Measurements from ENCODE around the gene SYNPR. TPM values are rescaled to one million over a fixed set of nuclear protein-coding genes. Genes with fewer than 3 reads are reported as not detected.

Gene SYNPR
- total RNA-seq, 2 experiments from 2014 or later, result not detected

- intact Hi-C loops (cut with DNase I, micrococcal nuclease), result no loop called here
- Histone ChIP-seq H3K4me3 (ENCODE audit: low read length) (no peak overlapping the region), H3K4me1 (ENCODE audit: insufficient read depth, low read length) (no peaks in the 10 kb centered on the region), H3K9me3 (ENCODE audit: control insufficient read depth in 1 of 2, insufficient read depth in 1 of 2, low read length in 2 of 2) (no peaks in the 10 kb centered on the region), H3K36me3 (ENCODE audit: insufficient read depth, low read length) (no peaks in the 10 kb centered on the region), H3K27me3 (ENCODE audit: control insufficient read depth in 1 of 2, insufficient read depth in 2 of 2, low read length in 2 of 2) (no peaks in the 10 kb centered on the region), H3K27ac (ENCODE audit: low read depth in 1 of 2, low read length in 2 of 2) (no peak overlapping the region)
- CTCF ChIA-PET, result no interaction called here
- no peak overlapping the region for H3K27ac Mint-ChIP-seq
- H3K4me1 Mint-ChIP-seq (ENCODE audit: low read depth), result no peaks in the 10 kb centered on the region
- H3K9me3 Mint-ChIP-seq, result no peaks in the 10 kb centered on the region
- peaks cover 17% of the 10 kb centered on the region for H3K27me3 Mint-ChIP-seq
- POLR2A ChIA-PET, result no interaction called here
- ATAC-seq (ENCODE audit: poor library complexity) (no peak), DNase-seq (no peak)
- TF ChIP-seq, protein P1, sequence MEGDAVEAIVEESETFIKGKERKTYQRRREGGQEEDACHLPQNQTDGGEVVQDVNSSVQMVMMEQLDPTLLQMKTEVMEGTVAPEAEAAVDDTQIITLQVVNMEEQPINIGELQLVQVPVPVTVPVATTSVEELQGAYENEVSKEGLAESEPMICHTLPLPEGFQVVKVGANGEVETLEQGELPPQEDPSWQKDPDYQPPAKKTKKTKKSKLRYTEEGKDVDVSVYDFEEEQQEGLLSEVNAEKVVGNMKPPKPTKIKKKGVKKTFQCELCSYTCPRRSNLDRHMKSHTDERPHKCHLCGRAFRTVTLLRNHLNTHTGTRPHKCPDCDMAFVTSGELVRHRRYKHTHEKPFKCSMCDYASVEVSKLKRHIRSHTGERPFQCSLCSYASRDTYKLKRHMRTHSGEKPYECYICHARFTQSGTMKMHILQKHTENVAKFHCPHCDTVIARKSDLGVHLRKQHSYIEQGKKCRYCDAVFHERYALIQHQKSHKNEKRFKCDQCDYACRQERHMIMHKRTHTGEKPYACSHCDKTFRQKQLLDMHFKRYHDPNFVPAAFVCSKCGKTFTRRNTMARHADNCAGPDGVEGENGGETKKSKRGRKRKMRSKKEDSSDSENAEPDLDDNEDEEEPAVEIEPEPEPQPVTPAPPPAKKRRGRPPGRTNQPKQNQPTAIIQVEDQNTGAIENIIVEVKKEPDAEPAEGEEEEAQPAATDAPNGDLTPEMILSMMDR (IDR thresholded peaks at IDR 0.05), result no peak
- H3K36me3 Mint-ChIP-seq (ENCODE audit: low read depth), result no peaks in the 10 kb centered on the region
- H3K4me3 Mint-ChIP-seq, result no peak overlapping the region
These were observed 86.4 kb downstream of the SYNPR start for GRCh38 chr3:63364495-63364894.

- ATAC-seq (ENCODE audit: poor library complexity) (no peak), DNase-seq (no peak)
- H3K4me1 Mint-ChIP-seq (ENCODE audit: low read depth), result no peaks in the 10 kb centered on the region
- ChIA-PET POLR2A (no interaction called here), CTCF (no interaction called here)
- peaks cover 17% of the 10 kb centered on the region for H3K27me3 Mint-ChIP-seq
- H3K27me3 ChIP-seq (ENCODE audit: control insufficient read depth in 1 of 2, insufficient read depth in 2 of 2, low read length in 2 of 2), result no peaks in the 10 kb centered on the region
- H3K9me3 ChIP-seq (ENCODE audit: control insufficient read depth in 1 of 2, insufficient read depth in 1 of 2, low read length in 2 of 2), result no peaks in the 10 kb centered on the region
- H3K27ac Mint-ChIP-seq, result no peak overlapping the region
- H3K9me3 Mint-ChIP-seq, result no peaks in the 10 kb centered on the region
- intact Hi-C loops (cut with DNase I, micrococcal nuclease), result no loop called here
- H3K4me3 ChIP-seq (ENCODE audit: low read length), result no peak overlapping the region
- H3K4me1 ChIP-seq (ENCODE audit: insufficient read depth, low read length), result no peaks in the 10 kb centered on the region
- no peak overlapping the region for H3K27ac ChIP-seq (ENCODE audit: low read depth in 1 of 2, low read length in 2 of 2)
- H3K36me3 ChIP-seq (ENCODE audit: insufficient read depth, low read length), result no peaks in the 10 kb centered on the region
- TF ChIP-seq, protein P1 (IDR thresholded peaks at IDR 0.05), result no peak
- H3K36me3 Mint-ChIP-seq (ENCODE audit: low read depth), result no peaks in the 10 kb centered on the region
- no peak overlapping the region for H3K4me3 Mint-ChIP-seq
These were observed 86.8 kb downstream of the SYNPR start for GRCh38 chr3:63364910-63365309.

DNA sequence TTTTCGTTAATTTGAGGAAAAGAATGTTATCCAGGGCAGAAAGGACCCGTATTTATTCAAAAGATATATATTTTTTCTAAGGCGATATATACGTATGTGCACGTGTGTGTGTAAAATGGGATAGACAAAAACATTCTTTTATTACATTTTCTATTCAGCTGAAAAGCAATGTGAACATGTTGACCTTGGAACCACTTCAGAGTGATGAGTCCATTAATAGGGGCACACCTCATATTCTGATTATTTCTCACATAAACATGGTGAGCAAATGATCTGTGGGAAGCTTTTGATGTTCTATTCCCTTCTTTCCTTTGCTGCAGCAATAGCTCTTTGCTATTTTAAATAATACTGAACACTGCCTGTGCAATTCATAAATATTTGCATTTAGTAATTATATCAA lies 87.6 kb downstream of the SYNPR start:
- no peak overlapping the region for H3K4me3 Mint-ChIP-seq
- ATAC-seq (ENCODE audit: poor library complexity) (no peak), DNase-seq (no peak)
- Histone ChIP-seq H3K4me3 (ENCODE audit: low read length) (no peak overlapping the region), H3K36me3 (ENCODE audit: insufficient read depth, low read length) (no peaks in the 10 kb centered on the region), H3K27me3 (ENCODE audit: control insufficient read depth in 1 of 2, insufficient read depth in 2 of 2, low read length in 2 of 2) (no peaks in the 10 kb centered on the region), H3K9me3 (ENCODE audit: control insufficient read depth in 1 of 2, insufficient read depth in 1 of 2, low read length in 2 of 2) (no peaks in the 10 kb centered on the region), H3K4me1 (ENCODE audit: insufficient read depth, low read length) (no peaks in the 10 kb centered on the region), H3K27ac (ENCODE audit: low read depth in 1 of 2, low read length in 2 of 2) (no peak overlapping the region)
- no peaks in the 10 kb centered on the region for H3K36me3 Mint-ChIP-seq (ENCODE audit: low read depth)
- no peak overlapping the region for H3K27ac Mint-ChIP-seq
- intact Hi-C loops (cut with DNase I, micrococcal nuclease), result no loop called here
- no peaks in the 10 kb centered on the region for H3K9me3 Mint-ChIP-seq
- TF ChIP-seq, protein P1 (IDR thresholded peaks at IDR 0.05), result no peak
- no peaks in the 10 kb centered on the region for H3K4me1 Mint-ChIP-seq (ENCODE audit: low read depth)
- H3K27me3 Mint-ChIP-seq, result peaks cover 12% of the 10 kb centered on the region
- POLR2A ChIA-PET, result no interaction called here
- CTCF ChIA-PET, result no interaction called here
